Measurements from ENCODE around the gene RHOU.

RHOU gene

DNA sequence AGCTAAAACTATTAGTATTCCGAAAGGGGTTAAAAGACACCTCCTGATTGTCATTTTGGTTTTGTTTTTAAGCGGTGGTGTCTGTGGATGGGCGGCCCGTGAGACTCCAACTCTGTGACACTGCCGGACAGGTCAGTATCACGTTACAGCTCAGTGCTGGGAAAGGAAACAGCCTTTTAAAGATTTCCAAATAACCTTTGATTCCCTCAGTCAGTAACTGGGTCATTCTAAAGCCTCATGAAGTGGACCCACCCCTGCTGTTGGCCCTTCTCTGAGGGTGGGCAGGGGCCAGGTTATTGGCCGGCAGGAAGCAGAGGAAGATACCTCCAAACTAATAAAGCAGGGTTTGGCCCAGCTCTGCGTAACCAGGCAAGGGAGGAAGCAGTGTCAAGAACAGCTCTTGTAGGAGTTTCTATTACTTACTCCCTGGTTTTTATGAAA, 2.3 kb downstream of the RHOU start:
- no peak for DNase-seq

GRCh38 chr1:228739826-228740225, 4.5 kb downstream of the RHOU start:
- DNase-seq: no peak

DNA sequence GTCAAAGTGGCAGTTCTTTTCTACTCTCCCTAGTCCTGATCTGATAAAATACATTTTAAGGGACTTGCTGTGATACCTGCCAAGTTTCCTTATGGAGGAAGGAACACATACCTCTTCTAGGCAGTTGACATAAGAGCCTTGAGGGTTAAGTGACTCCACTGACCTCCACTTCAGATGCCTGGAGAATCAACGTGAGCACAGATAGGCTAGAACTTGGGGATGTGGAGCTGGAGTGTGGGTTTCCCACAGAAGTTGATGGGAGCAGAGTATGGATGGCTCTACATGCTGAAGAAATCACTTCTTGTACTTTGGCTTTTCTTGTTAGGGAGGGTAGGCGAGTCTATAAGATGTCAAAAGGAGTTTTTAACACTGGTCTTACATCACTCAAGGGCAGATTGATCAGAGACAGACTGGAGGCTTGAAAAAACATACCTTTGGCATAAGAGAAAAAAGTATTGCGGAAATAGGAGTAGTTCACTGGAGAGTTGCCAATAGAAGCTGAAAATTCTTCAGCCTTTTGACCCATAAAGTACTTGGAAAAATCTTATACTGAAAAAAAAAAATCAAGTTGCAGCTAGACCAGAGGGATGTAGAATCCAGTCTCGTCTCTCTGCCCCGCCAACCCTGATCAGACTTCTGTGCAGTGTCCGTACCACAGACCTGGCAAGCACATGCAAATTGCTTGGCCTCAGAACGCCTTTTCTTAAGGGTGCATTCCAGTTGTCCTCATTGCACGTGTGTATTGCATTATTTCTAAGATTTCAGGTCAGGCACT, 5.5 kb downstream of the RHOU start:
- DNase-seq: no peak

GRCh38 chr1:228742281-228742860, 7.1 kb downstream of the RHOU start:
- DNase-seq: no peak

DNA sequence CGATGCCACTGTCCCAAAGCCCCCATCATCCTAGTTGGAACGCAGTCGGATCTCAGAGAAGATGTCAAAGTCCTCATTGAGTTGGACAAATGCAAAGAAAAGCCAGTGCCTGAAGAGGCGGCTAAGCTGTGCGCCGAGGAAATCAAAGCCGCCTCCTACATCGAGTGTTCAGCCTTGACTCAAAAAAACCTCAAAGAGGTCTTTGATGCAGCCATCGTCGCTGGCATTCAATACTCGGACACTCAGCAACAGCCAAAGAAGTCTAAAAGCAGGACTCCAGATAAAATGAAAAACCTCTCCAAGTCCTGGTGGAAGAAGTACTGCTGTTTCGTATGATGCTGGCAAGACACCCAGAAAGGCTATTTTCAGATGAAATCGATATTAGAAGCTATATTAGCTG, 8.1 kb downstream of the RHOU start:
- DNase-seq: no peak

DNA sequence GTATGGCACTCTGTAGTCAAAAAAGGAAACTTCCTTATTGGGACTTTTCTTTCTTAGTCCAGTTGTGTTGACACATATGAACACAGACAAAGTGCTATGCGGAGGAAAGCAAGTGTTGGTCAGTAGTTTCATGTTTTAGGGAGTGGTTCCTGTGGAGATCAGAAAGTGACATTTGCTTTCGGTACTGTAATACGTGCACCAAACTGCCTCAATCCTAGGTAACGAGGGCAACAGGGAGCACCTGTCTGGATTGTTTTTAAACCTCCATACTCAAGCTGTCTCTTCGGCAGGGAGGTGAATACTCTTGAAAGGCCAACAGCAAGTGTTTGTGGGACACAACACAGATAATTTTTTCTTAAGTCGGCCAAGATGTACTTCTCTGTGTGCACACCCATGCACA, 9.1 kb downstream of the RHOU start:
- no peak for DNase-seq

GRCh38 chr1:228744918-228745317, 9.6 kb downstream of the RHOU start:
- no peak for DNase-seq

- no peak for DNase-seq
Measured at GRCh38 chr1:228745497-228745896, 10.2 kb downstream of the RHOU start.

DNA sequence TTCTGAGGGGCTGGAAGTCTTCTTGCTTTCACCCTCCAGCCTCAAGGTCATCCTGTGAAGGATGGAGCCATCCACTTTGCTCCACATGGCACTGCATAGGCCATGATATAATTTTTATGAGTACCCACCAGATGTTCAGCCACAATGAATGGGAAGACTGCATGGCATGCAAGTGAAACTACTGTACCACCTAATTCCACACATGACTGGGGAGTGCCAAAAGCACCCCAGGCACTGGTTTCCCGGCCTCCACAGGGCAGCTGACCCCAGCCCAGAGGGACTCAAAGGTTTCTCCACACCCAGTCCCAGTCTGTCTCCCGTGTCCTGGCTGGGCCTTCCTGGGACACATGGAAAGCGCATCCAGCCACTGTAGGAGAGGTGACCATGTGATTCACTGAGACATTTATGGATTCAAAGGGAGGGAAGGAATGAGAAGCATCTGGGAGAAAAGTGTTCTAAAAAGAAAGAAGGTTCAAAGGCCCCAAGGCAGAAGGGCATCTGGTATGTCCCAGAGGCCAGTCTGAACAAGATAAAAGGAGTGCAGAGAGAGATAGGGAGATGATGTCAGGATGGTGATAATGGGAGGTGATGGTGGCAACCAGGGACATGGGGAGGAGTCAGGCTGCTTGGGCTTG, 12.1 kb downstream of the RHOU start:
- no peak for DNase-seq

GRCh38 chr1:228748029-228748428, 12.8 kb downstream of the RHOU start:
- DNase-seq: no peak

DNA sequence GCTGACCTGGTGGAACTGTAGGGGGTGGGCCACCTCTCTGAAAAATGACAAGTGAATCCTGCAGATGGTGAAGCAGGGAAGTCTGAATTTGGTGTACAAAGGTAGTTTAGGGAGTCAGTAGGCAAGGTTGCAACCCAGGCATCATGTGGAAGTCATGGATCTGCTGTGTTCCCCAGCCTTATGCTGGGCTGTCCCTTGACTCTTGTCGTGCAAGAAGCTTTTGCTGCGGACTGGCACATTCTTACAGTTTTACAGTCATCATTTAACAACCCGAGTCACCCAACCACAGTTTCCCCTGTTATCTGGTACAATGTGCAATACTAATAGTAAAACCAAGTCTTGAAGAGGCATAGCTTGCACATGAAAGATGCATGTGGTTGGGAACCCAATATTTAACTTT, 13.2 kb downstream of the RHOU start:
- no peak for DNase-seq

- DNase-seq: no peak
Measured at GRCh38 chr1:228749765-228750164, 14.5 kb downstream of the RHOU start.

DNA sequence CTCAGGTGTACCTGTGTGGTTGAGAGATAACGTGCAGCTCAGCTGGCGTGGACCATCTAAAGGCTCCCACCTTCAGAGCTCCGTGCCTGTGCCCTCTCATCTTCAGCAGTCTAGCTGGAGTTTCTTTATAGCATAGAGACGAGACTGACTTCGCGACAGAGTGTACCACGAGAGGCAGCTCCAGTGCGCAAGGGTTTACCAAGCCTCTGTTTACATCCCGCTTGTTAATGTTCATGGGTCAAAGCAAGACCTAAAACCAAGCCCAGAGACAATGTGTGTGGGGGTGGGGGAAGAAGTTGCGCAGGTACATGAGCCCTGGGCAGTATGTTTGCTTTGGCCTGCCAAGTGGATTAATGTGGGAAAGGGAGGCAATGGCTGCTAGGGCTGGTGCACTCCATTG, 15.6 kb downstream of the RHOU start:
- DNase-seq: no peak

- no peak for DNase-seq
Measured at GRCh38 chr1:228751360-228752098, 16.2 kb downstream of the RHOU start.

DNA sequence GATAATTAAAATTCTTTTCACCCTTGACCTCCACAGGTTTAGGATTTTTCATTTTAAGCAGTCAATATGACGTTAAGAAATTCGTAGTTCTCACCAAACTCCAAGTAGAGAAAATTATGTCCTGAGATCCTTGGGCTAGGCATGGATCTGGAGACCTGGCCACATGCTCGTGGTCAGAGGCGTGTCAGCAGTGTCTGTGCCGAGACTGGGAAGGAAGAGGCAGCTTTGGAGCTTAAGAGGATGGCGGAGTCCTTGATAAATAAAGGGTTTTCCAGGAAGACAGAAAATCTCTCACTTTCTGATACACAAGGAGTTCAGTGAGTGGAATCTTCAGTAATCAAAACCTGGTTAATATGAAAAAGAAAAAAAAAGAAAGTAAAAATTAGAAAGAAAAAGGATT, 17.0 kb downstream of the RHOU start:
- no peak for DNase-seq

GRCh38 chr1:228752675-228753265, 17.5 kb downstream of the RHOU start:
- DNase-seq: no peak

GRCh38 chr1:228753287-228753686, 18.0 kb downstream of the RHOU start:
- no peak for DNase-seq

GRCh38 chr1:228753786-228754360, 18.6 kb downstream of the RHOU start:
- DNase-seq: no peak

- DNase-seq: no peak
Measured at GRCh38 chr1:228754646-228755268, 19.5 kb downstream of the RHOU start.

DNA sequence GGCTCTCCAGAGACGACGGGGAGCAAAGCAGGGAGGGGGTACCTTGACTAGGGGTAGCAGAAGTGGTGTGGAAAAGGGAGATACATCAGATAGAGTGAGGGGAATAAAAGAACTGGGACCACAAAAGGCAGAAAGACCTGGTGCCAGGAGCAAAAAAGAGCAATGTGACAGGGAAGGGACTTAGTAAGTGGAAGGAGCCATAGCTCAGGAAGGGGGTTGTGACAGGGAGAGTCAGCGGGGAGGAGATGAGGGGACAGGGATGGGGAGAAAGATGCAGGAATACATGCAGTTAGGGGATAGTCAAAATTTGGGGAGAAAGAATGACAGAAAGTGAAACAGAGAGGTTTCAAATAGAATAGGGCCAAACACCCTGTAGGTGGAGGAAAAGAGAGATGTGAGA, 20.5 kb downstream of the RHOU start:
- no peak for DNase-seq

DNA sequence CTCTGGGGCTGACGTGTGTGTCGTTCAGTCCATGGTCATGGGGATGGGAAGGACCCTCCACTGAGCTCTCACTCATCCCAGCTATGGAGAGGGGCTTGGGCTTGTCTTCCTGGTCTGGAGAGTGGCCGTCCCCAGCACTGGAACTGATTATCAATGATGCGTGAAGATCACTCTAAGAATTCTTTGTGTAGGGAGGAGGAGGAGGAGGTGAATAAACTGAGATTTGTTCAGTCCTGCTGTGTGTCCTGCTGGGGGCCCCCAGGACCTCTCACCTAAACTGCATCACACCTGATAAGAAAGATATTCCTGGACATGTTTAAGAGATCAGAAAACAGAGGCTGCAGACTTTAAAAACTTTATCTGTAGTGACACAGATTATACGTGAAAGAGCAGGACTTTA, 21.2 kb downstream of the RHOU start:
- no peak for DNase-seq

- DNase-seq: no peak
Measured at GRCh38 chr1:228758447-228758846, 23.2 kb downstream of the RHOU start.
